Heart right ventricle (tissue), 16 donors: ENCODE results near the gene CCDC63. TPM values are rescaled to one million over a fixed set of nuclear protein-coding genes. Genes with fewer than 3 reads are reported as not detected.

Experiments used
- ATAC-seq, 8 donors: fragments of 200-7000 bp; cut with Tn5 transposase; one replicate each; pipeline ENCODE4 v1.9.1; 2020; ENCODE audit warnings: mild to moderate bottlenecking in 8 of 8, moderate library complexity in 8 of 8, moderate number of reproducible peaks in 1 of 8
- DNase-seq, 2 donors: peaks; one replicate each; pipeline ENCODE4 v3.0.0-alpha.2; 2020
- H3K27ac ChIP-seq, 10 donors: fragments of 200-600 bp; sonication (generic) in 2 of 10; one replicate each; pipeline versions ENCODE4 v1.5.0 to v1.8.0; 2020 to 2022; ENCODE audit warnings: mild to moderate bottlenecking in 3 of 10
- H3K27me3 ChIP-seq, 7 donors: fragments of 200-600 bp; one replicate each; pipeline ENCODE4 v1.8.0; 2021 to 2022; ENCODE audit warnings: mild to moderate bottlenecking in 2 of 7
- H3K36me3 ChIP-seq, 9 donors: fragments of 200-600 bp; sonication (generic) in 1 of 9; one replicate each; pipeline versions ENCODE4 v1.5.0 to v1.8.0; 2020 to 2022; ENCODE audit warnings: mild to moderate bottlenecking in 2 of 9
- H3K4me1 ChIP-seq, 9 donors: fragments of 200-600 bp; sonication (generic) in 1 of 9; one replicate each; pipeline versions ENCODE4 v1.5.0 to v1.8.0; 2020 to 2022; ENCODE audit warnings: mild to moderate bottlenecking in 4 of 9
- H3K4me3 ChIP-seq, 10 donors: fragments of 200-600 bp; sonication (generic) in 2 of 10; one replicate each; pipeline versions ENCODE4 v1.5.0 to v1.8.0; 2020 to 2022; ENCODE audit warnings: mild to moderate bottlenecking in 7 of 10, moderate library complexity in 2 of 10
- H3K9me3 ChIP-seq, 11 donors: fragments of 200-600 bp in 10 of 11; sonication (generic) in 2 of 11; one replicate each; pipeline versions ENCODE4 v1.5.0 to v1.8.0; 2013 to 2022; ENCODE audit warnings: mild to moderate bottlenecking in 2 of 11, control low read depth in 1 of 11, moderate library complexity in 1 of 11
- WGBS, 2 donors: extraction: QIAGEN DNeasy Blood & Tissue Kit; methylation state at CpG; one replicate each; pipeline ENCODE4 v1.1.7; 2013; ENCODE audit warnings: inconsistent platforms in 1 of 2; 5-methylcytosine and 5-hydroxymethylcytosine counted together
- intact Hi-C, 10 donors: fragments of 100-400 bp; cut with DNase I; formaldehyde crosslinking; loops; one replicate each; pipeline versions ENCODE4 v1.11.1 to v1.14.2; 2022
- long read RNA-seq, 3 donors: library from polyadenylated mRNA; unstranded; transcript quantifications; one replicate each; pipeline ENCODE4 v2.0.0, GENCODE V29; 2020 to 2021
- polyA plus RNA-seq, 2 donors: library from polyadenylated mRNA; stranded (reverse); fragments of 200-250 nt; gene quantifications; one replicate each; pipeline ENCODE4 v1.2.3, GENCODE V29; 2013
- total RNA-seq, 10 donors: library from RNA; stranded (reverse); fragmentation: NEBNext Ultra II Directional in 3 of 10; extraction: Animal tissue kit (Norgen Biotek cat#: 25700) in 3 of 10; gene quantifications; one replicate each; pipeline versions ENCODE4 v1.2.1 to v1.2.4, GENCODE V29; 2021 to 2023
- TF ChIP-seq, protein P1 (sequence below), 9 donors: fragments of 200-600 bp; sonication (generic) in 2 of 9; IDR thresholded peaks; one replicate each; pipeline versions ENCODE4 v1.5.0 to v1.8.0; 2021 to 2022; ENCODE audit warnings: antibody characterized with exemption in 9 of 9, mild to moderate bottlenecking in 5 of 9, moderate library complexity in 1 of 9
- donor health status: Arrhythmogenic right ventricular cardiomyopathy.
- donor health status: ischemic (EF 13 %, LVEDD 7.1; RV severe dilation, severe dysfunction).
- donor health status: healthy with polysubstance abuse.
- donor health status: DM: no; HTN: yes; CAD: no.
- donor health status: DM: no; HTN: no; CAD: no.
- donor health status: ischemic (EF 25% LVEDD 6.9; RV normal size, moderate dysfunction).
- donor health status: ischemic (EF 25% LVEDD 5.7; RV mildly dilated, moderate dysfunction).
- donor health status: healthy.
- donor health status: DM: yes; HTN: yes; CAD: no.
- donor health status: Ischemic cardiomyopathy.
- donor health status: ischemic (EF 35%, LVEDD 5.7; RV mildly dilated, moderate dysfunction).
- donor health status: nonischemic (EF 11% LVEDD 7.7; RV severe dilation, severe dysfunction).
- donor health status: DM: yes; HTN: yes; CAD: no.
- donor health status: PGD.
- donor health status: ischemic (EF 29% LVEDD 5.4; RV normal size, mild dysfunction).
- donor health status: nonischemic (EF 23%, LVEDD 6.1; RV moderate dilation, normal function).

Gene CCDC63
- total RNA-seq (not detected), polyA plus RNA-seq (not detected)
- long read RNA-seq, donor 1: 0 reads
- long read RNA-seq, donor 2, partial matches to known transcripts: 0 of 1 reads
- long read RNA-seq, donor 2, other reads (novel, unspliced or antisense): 1 of 1 reads
- long read RNA-seq, donor 3: 0 reads

DNA sequence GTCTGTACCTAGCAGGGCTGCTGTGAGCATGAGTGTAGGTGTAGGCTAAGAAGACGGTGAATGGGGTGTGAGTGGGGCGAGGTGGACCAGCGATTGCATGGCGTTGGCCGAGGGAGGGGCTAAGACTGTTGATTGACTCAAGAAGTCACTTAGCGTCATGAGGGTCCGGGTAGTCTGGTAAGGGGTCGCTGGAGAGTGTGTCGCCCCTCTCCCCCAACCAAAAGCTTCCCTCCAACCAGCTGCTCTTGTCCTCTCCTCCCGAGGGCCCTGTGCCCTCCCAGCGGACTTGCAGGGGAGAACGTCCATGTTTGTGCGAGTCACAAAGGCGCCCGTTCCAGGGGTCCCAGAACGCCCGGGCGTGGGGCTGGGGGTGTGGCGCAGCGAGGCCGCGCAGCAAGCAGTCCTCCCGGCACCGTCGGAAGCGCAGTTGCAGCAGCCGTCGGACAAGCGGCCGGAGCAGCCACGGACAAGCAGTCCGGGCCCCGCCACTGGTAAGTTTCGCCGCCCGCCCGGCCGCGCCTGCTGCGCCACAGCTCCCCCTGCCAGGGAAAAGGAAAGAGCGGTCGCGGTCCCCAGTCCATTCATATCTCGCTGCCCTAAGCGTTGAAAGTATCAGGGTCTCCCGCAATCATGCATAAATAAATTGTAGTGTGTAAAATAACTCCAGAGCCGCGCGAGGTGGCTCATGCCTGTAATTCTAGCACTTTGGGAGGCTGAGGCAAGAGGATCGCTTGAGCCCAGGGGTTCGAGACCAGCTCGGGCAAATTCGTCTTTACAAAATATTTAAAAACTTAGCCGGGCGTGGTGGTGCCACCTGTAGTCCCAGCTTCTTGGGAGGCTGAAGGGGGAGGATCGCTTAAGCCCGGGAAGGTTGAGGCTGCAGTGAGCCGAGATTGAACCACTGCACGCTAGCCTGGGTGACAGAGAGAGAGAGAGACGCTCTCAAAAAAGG lies at the start of gene CCDC63:
Gene CCDC63 (plus strand): TSS at position 373 of the 952 bp plus-strand sequence. CDS start 5,968 bp downstream, outside the sequence.
- TF ChIP-seq, protein P1, sequence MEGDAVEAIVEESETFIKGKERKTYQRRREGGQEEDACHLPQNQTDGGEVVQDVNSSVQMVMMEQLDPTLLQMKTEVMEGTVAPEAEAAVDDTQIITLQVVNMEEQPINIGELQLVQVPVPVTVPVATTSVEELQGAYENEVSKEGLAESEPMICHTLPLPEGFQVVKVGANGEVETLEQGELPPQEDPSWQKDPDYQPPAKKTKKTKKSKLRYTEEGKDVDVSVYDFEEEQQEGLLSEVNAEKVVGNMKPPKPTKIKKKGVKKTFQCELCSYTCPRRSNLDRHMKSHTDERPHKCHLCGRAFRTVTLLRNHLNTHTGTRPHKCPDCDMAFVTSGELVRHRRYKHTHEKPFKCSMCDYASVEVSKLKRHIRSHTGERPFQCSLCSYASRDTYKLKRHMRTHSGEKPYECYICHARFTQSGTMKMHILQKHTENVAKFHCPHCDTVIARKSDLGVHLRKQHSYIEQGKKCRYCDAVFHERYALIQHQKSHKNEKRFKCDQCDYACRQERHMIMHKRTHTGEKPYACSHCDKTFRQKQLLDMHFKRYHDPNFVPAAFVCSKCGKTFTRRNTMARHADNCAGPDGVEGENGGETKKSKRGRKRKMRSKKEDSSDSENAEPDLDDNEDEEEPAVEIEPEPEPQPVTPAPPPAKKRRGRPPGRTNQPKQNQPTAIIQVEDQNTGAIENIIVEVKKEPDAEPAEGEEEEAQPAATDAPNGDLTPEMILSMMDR (IDR thresholded peaks at IDR 0.05): peak; percentile 2 to 73 (median 45)
- Histone ChIP-seq H3K36me3 (no peaks in the 10 kb centered on the region), H3K27ac (peak within 1 kb of the TSS in 3 of 10 donors; percentile 41 to 75 (median 74)), H3K4me3 (peak within 1 kb of the TSS in 9 of 10 donors; percentile 10 to 58 (median 43)), H3K4me1 (peaks cover 0 to 31% (median 12%) of the 10 kb centered on the region in 9 donors), H3K9me3 (no peaks in the 10 kb centered on the region), H3K27me3 (peaks cover 0 to 34% (median 5%) of the 10 kb centered on the region in 7 donors)
- DNase-seq (peak; percentile 50 to 71), ATAC-seq (peak; percentile 39 to 69 (median 54))
- intact Hi-C loops: loop anchor here in 1 of 10 donors (5.0 kb wide), 1 partner anchor 40 kb away; no protein-coding TSS in a partner anchor
- 21% methylated on average over 60 of the region's 60 CpGs for WGBS, 2 donors

DNA sequence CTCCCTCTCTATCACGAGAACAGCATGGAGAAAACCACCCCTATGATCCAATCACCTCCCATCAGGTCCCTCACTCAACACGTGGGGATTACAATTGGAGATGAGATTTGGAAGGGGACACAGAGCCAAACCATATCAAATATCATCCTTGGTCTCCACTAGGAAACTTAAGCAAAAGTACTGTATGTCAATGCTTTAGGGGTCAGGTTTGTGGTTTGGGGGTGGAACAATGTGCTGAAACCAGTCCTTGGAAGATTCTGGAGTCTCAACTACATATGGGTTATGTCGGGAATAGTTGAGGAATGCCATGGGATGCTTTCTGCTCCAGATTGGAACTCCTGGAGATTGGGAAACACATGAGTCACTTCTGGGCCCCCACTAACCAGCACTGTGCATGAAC lies 48.3 kb upstream of the CCDC63 start:
- Histone ChIP-seq H3K27me3 (no peaks in the 10 kb centered on the region), H3K4me1 (peaks cover 0 to 15% (median 7%) of the 10 kb centered on the region in 9 donors), H3K4me3 (no peak overlapping the region), H3K9me3 (peaks cover 0 to 31% (median 0%) of the 10 kb centered on the region in 11 donors), H3K27ac (no peak overlapping the region), H3K36me3 (no peaks in the 10 kb centered on the region)
- DNase-seq (no peak), ATAC-seq (no peak)
- TF ChIP-seq, protein P1 (IDR thresholded peaks at IDR 0.05): no peak
- intact Hi-C loops: no loop called here
- WGBS, 2 donors: 54 to 55% methylated on average over 3 of the region's 3 CpGs

GRCh38 chr12:110802489-110802888 lies 44.3 kb upstream of the CCDC63 start:
- H3K9me3 ChIP-seq: peaks cover 0 to 44% (median 0%) of the 10 kb centered on the region in 11 donors
- no peak overlapping the region for H3K4me3 ChIP-seq
- no peak for ATAC-seq

GRCh38 chr12:110804406-110804805 lies 42.4 kb upstream of the CCDC63 start:
- DNase-seq (no peak), ATAC-seq (no peak)
- H3K4me3 ChIP-seq: no peak overlapping the region
- TF ChIP-seq, protein P1 (IDR thresholded peaks at IDR 0.05): no peak
- no peaks in the 10 kb centered on the region for H3K4me1 ChIP-seq
- no peaks in the 10 kb centered on the region for H3K36me3 ChIP-seq
- 51 to 60% methylated on average over 3 of the region's 3 CpGs for WGBS, 2 donors
- no peaks in the 10 kb centered on the region for H3K27me3 ChIP-seq
- intact Hi-C loops: no loop called here
- H3K9me3 ChIP-seq: peaks cover 0 to 36% (median 0%) of the 10 kb centered on the region in 11 donors
- H3K27ac ChIP-seq: no peak overlapping the region

More at GRCh38 chr12:110802489-110802888, 44.3 kb upstream of the CCDC63 start:
- H3K4me1 ChIP-seq: no peaks in the 10 kb centered on the region
- intact Hi-C loops: no loop called here
- no peak for DNase-seq
- TF ChIP-seq, protein P1 (IDR thresholded peaks at IDR 0.05): no peak
- H3K27me3 ChIP-seq: no peaks in the 10 kb centered on the region
- H3K27ac ChIP-seq: no peak overlapping the region
- H3K36me3 ChIP-seq: no peaks in the 10 kb centered on the region
